Measurements from ENCODE around the gene CCDC17.

CCDC17 gene

DNA sequence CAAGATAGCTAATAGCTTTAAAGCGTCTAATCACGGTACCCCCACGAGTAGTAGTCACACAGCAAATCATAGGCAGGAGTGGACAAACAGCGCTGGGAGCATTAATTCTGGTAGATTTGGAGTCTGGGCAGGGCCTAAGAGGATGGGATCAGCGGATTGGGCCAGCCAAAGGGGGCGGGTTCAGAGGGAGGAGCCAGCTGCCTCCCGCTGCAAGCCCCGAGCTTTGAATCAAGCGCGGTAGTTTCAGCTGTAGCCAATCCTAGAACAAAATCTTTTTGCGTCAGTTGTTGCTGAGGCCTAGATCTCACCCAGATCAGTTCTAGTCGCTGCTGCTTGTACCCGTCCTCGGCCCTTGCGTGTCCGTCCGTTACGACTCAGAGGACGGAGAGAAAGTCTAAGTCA is 40.6 kb downstream of the CCDC17 start:
- peak; percentile 92 for FAIRE-seq

GRCh38 chr1:45574105-45574626 is 49.7 kb downstream of the CCDC17 start:
- no peak for FAIRE-seq

DNA sequence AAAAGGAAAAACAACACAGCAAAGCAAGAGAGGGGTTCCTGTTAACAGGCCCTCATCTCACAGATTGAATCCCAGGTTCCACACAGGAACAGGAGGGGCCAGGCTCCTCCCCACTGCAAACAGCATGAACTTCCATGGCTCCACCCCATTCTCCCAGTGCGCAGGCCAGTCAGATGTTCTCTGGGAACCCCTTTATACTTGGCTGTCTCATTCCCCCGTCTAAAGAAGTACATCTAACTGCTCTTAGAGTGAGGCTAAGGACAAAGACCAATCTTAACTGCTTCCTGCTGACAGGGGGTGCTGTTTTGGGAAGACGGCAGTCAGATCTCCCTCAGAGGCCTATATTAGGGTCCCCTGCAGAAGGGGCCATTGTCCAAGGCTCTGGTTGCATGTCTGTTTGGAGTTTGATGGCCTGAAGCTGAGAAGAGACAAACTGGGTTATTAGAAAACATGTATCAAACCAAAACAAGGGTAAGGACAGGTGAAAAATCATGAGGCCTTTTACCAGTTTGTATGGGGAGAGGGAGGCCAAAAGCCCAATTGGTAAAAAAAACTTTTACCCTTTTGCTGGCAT is 50.5 kb downstream of the CCDC17 start:
- FAIRE-seq, result no peak

- no peak for FAIRE-seq
Observed at GRCh38 chr1:45570631-45571030, 53.2 kb downstream of the CCDC17 start.
